SK-N-SH (cell line): ENCODE measurements around the gene LXN. TPM values are rescaled to one million over a fixed set of nuclear protein-coding genes. Genes with fewer than 3 reads are reported as not detected.

Source experiments
- CTCF ChIA-PET: fragments of 300-600, 350-600 bp; formaldehyde crosslinking; extraction: SDS; loops from one replicate; lab custom pipeline; 2021; lab: Yijun Ruan, JAX
- POLR2A ChIA-PET: fragments of 350-600 bp; sonication (Branson Sonifier 250); formaldehyde crosslinking; extraction: SDS; loops from one replicate; lab custom pipeline; 2020; ENCODE audit warnings: antibody characterized with exemption, inconsistent platforms; lab: Yijun Ruan, JAX
- DNase-seq: peaks from one replicate; pipeline ENCODE4 v3.0.0; 2012
- H2AFZ ChIP-seq: fragments of 200-600 bp; sonication (generic); 2 replicates; pipeline ENCODE4 v1.8.1; 2016; ENCODE audit warnings: antibody characterized with exemption, mild to moderate bottlenecking, low read depth
- H3F3A ChIP-seq: fragments of 200-600 bp; sonication (generic); replicated peaks from 2 replicates; pipeline ENCODE3; 2016; ENCODE audit warnings: antibody characterized with exemption, mild to moderate bottlenecking; ENCODE audit not compliant: insufficient read depth
- H3K27ac ChIP-seq, 2 experiments: fragments of 200-500 bp in 1 of 2; fragments of 200-600 bp in 1 of 2; sonication (Bioruptor generic) in 1 of 2; sonication (generic), shearing (Covaris generic) in 1 of 2; 2 replicates each; pipeline versions ENCODE4 v1.5.1 to v1.6.1; 2014 to 2016; ENCODE audit warnings: low read depth in 2 of 2, inconsistent platforms in 1 of 2, low read length in 1 of 2, mild to moderate bottlenecking in 1 of 2, mixed read lengths in 1 of 2
- H3K27me3 ChIP-seq: fragments of 200-600 bp; sonication (generic), shearing (Covaris generic); 2 replicates; pipeline ENCODE4 v1.6.1; 2016; ENCODE audit warnings: mixed run types; ENCODE audit not compliant: insufficient read depth
- H3K36me3 ChIP-seq, 2 experiments: fragments of 200-500 bp in 1 of 2; fragments of 200-600 bp in 1 of 2; sonication (Bioruptor generic) in 1 of 2; sonication (generic) in 1 of 2; replicated peaks in 1 of 2; 2 replicates each; pipeline versions ENCODE3 to v1.5.1; 2014 to 2016; ENCODE audit warnings: low read length in 1 of 2, mild to moderate bottlenecking in 1 of 2; ENCODE audit not compliant: insufficient read depth in 2 of 2, control insufficient read depth in 1 of 2
- H3K4me1 ChIP-seq, 2 experiments: fragments of 200-500 bp in 1 of 2; fragments of 200-600 bp in 1 of 2; sonication (Bioruptor generic) in 1 of 2; sonication (generic), shearing (Covaris generic) in 1 of 2; 2 replicates each; pipeline versions ENCODE4 v1.5.1 to v1.6.1; 2014 to 2016; ENCODE audit warnings: low read depth in 1 of 2, low read length in 1 of 2, mixed run types in 1 of 2; ENCODE audit not compliant: insufficient read depth in 2 of 2, control insufficient read depth in 1 of 2
- H3K4me2 ChIP-seq: fragments of 200-600 bp; sonication (generic), shearing (Covaris generic); 2 replicates; pipeline ENCODE4 v1.6.1; 2017; ENCODE audit warnings: mixed run types
- H3K4me3 ChIP-seq, 2 experiments: fragments of 200-500 bp in 1 of 2; fragments of 200-600 bp in 1 of 2; sonication (Bioruptor generic) in 1 of 2; sonication (generic), shearing (Covaris generic) in 1 of 2; 2 replicates each; pipeline versions ENCODE4 v1.5.1 to v1.8.1; 2014 to 2016; ENCODE audit warnings: low read depth in 2 of 2, inconsistent platforms in 1 of 2, low read length in 1 of 2, mild to moderate bottlenecking in 1 of 2, mixed read lengths in 1 of 2, moderate library complexity in 1 of 2
- H3K79me2 ChIP-seq: fragments of 200-600 bp; sonication (generic); 2 replicates; pipeline ENCODE4 v1.8.1; 2017; ENCODE audit warnings: mild to moderate bottlenecking; ENCODE audit not compliant: insufficient read depth
- H3K9ac ChIP-seq: fragments of 200-600 bp; sonication (generic); 2 replicates; pipeline ENCODE4 v1.6.1; 2017; ENCODE audit warnings: mixed run types
- H3K9me2 ChIP-seq: fragments of 200-600 bp; sonication (generic); 2 replicates; pipeline ENCODE4 v1.6.1; 2017; ENCODE audit warnings: mixed run types
- H3K9me3 ChIP-seq: fragments of 200-600 bp; sonication (generic); 2 replicates; pipeline ENCODE4 v1.6.1; 2017; ENCODE audit warnings: mixed run types, mild to moderate bottlenecking, moderate library complexity
- H4K20me1 ChIP-seq: fragments of 200-600 bp; sonication (generic); 2 replicates; pipeline ENCODE4 v1.6.1; 2017; ENCODE audit warnings: mild to moderate bottlenecking, mixed run types; ENCODE audit not compliant: insufficient read depth
- CTCF ChIP-seq: fragments of 200-600 bp; sonication (generic); IDR thresholded peaks from 2 replicates; pipeline ENCODE4 v1.6.1; 2017; ENCODE audit warnings: antibody characterized with exemption, mild to moderate bottlenecking, moderate library complexity
- ELF1 ChIP-seq: IDR thresholded peaks from 2 replicates; pipeline ENCODE4 v1.4.0; 2012
- GATA2 ChIP-seq: sonication (generic); formaldehyde crosslinking; IDR thresholded peaks from 2 replicates; pipeline ENCODE4 v1.5.0; 2020; ENCODE audit warnings: mild to moderate bottlenecking, missing genetic modification reagents
- JUND ChIP-seq: IDR thresholded peaks from 2 replicates; pipeline ENCODE4 v1.4.0; 2012
- POLR2AphosphoS5 ChIP-seq: IDR thresholded peaks from 2 replicates; pipeline ENCODE4 v1.6.1; 2012; ENCODE audit warnings: low read depth, low read length
- TAF1 ChIP-seq: IDR thresholded peaks from 2 replicates; pipeline ENCODE4 v1.6.1; 2012; ENCODE audit warnings: low read depth, mild to moderate bottlenecking, low read length, moderate library complexity, borderline replicate concordance
- TEAD4 ChIP-seq: IDR thresholded peaks from 2 replicates; pipeline ENCODE4 v1.4.0; 2012; ENCODE audit warnings: mild to moderate bottlenecking, borderline replicate concordance; ENCODE audit not compliant: insufficient read depth
- YY1 ChIP-seq: IDR thresholded peaks from 2 replicates; pipeline ENCODE4 v1.4.0; 2012; ENCODE audit warnings: low read depth, mild to moderate bottlenecking
- ZBTB33 ChIP-seq: IDR thresholded peaks from 2 replicates; pipeline ENCODE4 v1.4.0; 2012; ENCODE audit warnings: low read depth, borderline replicate concordance
- WGBS: methylation state at CpG from one replicate; pipeline ENCODE4 v1.1.6; 2017; ENCODE audit warnings: low lambda C conversion rate; 5-methylcytosine and 5-hydroxymethylcytosine counted together
- polyA plus RNA-seq, 3 experiments: library from polyadenylated mRNA; depleted of rRNA; stranded (reverse); fragments of >200 nt; gene quantifications; 2 replicates each; pipeline ENCODE4 v1.2.3, GENCODE V29; 2012
- TF ChIP-seq, protein P1 (sequence below): IDR thresholded peaks from 2 replicates; pipeline ENCODE4; 2012

The LXN gene
- polyA plus RNA-seq, 1 of the 3 experiments (the other 2 are of a cell fraction) = not detected

DNA sequence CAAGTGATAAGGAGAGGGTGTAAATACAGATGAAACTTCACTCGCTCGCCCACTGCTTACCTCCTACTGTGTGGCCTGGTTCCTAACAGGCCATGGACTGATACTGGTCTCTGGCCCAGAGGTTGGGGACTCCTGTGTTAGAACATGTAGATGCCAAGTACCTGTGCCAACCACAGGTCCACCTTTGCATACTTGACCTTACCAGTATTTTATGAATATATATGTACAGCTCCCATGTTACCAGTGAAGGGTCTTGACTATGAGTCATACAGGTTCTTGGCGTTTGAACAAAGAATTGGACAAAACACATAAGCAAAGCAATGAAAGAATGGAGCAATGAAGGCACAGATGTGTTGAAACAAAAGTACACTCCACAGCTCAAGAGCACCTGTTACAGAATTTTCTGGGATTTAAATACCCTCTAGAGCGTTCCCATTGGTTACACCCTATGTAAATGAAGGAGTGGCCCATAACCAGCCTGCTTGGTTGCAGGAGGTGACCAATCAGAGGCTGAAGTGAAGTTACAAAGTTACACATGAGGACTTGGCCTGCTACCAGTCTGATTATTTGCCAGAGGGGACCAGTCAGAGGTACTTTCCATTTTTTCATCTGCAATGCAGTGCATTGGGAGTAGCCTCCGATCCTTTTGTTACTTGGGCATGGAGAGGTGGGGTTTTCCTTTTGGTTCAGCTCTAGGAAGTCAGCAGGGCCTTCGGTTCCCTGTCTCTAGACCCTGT is 29.8 kb downstream of the LXN start:
- TF ChIP-seq TEAD4 = no peak
- 77% methylated on average over 6 of the region's 6 CpGs for WGBS
- no peaks in the 10 kb centered on the region for H3F3A ChIP-seq
- no peak overlapping the region for H2AFZ ChIP-seq
- peaks cover 33% of the 10 kb centered on the region for H3K79me2 ChIP-seq
- ChIA-PET CTCF (interaction anchor here (1.2 kb wide), 1 partner anchor 21 kb away, joined by 3 read pairs; no protein-coding TSS in a partner anchor), POLR2A (no interaction called here)
- H4K20me1 ChIP-seq = no peaks in the 10 kb centered on the region
- no peaks in the 10 kb centered on the region for H3K9me3 ChIP-seq
- H3K27ac ChIP-seq = no peak overlapping the region
- H3K9me2 ChIP-seq = no peaks in the 10 kb centered on the region
- DNase-seq = no peak
- peaks cover 6 to 12% of the 10 kb centered on the region in 2 experiments; a peak in 3 of 4 replicates for H3K4me1 ChIP-seq
- no peak overlapping the region for H3K9ac ChIP-seq
- H3K4me2 ChIP-seq = no peak overlapping the region
- H3K36me3 ChIP-seq = peaks cover 19 to 22% of the 10 kb centered on the region in 2 experiments
- H3K27me3 ChIP-seq = no peaks in the 10 kb centered on the region
- H3K4me3 ChIP-seq = no peak overlapping the region

- no peaks in the 10 kb centered on the region for H3K27me3 ChIP-seq
Measured at GRCh38 chr3:158642005-158642404, 30.4 kb downstream of the LXN start.

More at GRCh38 chr3:158642005-158642404, 30.4 kb downstream of the LXN start:
- no peak overlapping the region for H3K27ac ChIP-seq
- H3K4me1 ChIP-seq = peaks cover 6 to 12% of the 10 kb centered on the region in 2 experiments; a peak in 3 of 4 replicates
- 84% methylated on average over 6 of the region's 7 CpGs for WGBS
- H3K4me3 ChIP-seq = no peak overlapping the region
- H3F3A ChIP-seq = no peaks in the 10 kb centered on the region
- no peak for DNase-seq
- TF ChIP-seq GATA2 (no peak), ELF1 (no peak), JUND (no peak), CTCF (no peak), YY1 (no peak), ZBTB33 (no peak), TAF1 (no peak), POLR2AphosphoS5 (no peak)
- TF ChIP-seq, protein P1, sequence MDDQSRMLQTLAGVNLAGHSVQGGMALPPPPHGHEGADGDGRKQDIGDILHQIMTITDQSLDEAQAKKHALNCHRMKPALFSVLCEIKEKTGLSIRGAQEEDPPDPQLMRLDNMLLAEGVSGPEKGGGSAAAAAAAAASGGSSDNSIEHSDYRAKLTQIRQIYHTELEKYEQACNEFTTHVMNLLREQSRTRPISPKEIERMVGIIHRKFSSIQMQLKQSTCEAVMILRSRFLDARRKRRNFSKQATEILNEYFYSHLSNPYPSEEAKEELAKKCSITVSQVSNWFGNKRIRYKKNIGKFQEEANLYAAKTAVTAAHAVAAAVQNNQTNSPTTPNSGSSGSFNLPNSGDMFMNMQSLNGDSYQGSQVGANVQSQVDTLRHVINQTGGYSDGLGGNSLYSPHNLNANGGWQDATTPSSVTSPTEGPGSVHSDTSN = no peak
- peaks cover 26% of the 10 kb centered on the region for H3K79me2 ChIP-seq
- POLR2A ChIA-PET = no interaction called here
- no peak overlapping the region for H2AFZ ChIP-seq
- no peaks in the 10 kb centered on the region for H4K20me1 ChIP-seq
- no peaks in the 10 kb centered on the region for H3K9me3 ChIP-seq
- no peak overlapping the region for H3K9ac ChIP-seq
- H3K4me2 ChIP-seq = no peak overlapping the region
- peaks cover 12 to 16% of the 10 kb centered on the region in 2 experiments for H3K36me3 ChIP-seq
- CTCF ChIA-PET = interaction anchor here (1.2 kb wide), 1 partner anchor 20 kb away, joined by 3 read pairs; no protein-coding TSS in a partner anchor
- no peaks in the 10 kb centered on the region for H3K9me2 ChIP-seq
